Pons (tissue), 1 donor: ENCODE results near the gene TXNIP.

ENCODE experiments used
- DNase-seq: peaks from one replicate; pipeline ENCODE4 v3.0.0-alpha.2; 2016; ENCODE audit warnings: low spot score

Gene TXNIP

DNA sequence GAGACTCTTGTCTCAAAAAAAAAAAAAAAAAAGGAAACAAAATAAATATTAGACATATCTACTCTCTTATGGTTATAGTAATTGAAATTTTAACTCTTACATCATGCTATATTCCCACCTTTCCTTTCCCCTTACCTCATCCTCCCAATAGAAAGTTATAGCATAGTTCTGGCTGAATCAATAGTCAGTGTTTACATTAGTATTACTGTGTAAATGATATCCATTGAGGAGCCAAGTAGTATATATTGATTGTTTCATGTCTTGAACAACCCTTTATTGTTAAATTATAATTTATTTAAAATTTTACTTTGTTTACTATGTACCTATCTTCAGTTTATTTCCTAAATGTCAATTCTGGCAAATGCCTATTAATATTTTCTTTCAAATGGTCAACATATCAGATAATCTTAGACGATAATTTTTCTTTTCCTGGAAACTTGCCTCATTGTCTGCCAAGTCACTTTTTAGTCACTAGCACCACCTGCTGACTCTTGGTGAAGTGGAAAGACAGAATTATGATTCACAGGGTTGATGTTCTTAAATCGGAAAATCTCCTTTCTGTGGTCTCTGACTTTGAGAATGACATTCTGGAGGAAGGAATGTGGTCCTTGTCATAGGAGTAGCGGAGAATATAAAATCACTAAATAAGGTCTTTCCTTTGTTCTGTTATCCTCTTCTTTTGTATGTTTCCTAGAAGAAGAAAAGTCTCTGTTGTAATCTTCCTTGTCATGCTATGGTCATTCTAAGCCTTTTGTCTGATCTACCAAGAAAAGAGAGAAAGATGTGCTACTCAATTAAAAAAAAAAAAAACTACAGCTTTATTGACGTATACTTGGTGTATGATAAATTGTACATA is 16.6 kb upstream of the TXNIP start:
- DNase-seq = peak; percentile 85

DNA sequence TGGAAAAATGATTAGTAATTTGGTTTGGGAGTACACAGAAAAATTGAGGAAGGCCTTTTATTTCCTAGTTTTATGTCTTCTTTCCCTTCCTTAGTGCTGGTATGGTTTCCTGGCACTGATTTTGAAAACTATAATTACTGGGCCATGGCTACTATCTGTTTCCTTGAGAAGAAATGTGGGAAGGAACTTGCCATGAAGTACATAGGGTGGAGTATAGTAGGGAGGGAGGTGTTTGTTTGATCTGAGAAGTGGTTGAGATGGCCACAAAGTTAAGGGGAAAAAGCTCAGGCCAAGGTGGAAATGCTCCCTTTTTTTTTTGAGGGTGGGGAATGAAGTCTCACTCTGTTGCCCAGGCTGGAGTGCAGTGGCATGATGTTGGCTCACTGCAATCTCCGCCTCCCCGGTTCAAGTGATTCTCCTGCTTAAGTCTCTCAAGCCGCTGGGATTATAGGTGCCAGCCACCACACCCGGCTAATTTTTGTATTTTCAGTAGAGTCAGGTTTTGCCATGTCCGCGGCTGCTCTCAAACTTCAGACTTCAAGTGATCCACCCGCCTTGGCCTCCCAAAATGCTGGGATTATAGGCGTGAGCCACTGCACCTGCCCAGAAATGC is 13.9 kb upstream of the TXNIP start:
- DNase-seq = no peak

DNA sequence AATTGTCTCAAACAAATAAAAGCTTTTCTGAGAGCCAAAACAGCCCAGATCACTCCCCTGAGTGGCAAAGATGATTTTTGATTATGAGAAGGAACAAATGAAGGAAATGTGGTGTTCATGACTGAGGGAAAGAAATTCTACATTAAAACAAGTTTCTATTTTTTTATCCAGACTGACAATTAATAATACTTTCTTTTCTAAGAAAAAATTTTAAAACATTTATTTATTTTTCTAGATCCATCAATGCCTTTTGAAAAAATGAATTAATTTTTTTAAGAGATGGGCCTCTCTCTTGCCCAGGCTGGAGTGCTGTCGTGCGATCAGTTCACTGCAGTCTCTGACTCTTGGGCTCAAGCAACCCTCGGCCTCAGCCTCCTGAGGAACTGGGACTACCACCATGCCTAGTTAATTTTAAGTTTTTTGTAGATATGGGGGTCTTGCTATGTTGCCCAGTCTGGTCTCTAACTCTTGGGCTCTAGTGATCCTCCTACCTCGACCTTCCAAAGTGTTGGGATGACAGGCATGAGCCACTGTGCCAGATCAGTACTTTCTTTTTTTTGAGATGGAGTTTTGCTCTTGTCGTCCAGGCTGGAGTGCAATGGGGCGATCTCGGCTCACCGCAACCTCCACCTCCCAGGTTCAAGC is 11.2 kb upstream of the TXNIP start:
- DNase-seq = no peak

DNA sequence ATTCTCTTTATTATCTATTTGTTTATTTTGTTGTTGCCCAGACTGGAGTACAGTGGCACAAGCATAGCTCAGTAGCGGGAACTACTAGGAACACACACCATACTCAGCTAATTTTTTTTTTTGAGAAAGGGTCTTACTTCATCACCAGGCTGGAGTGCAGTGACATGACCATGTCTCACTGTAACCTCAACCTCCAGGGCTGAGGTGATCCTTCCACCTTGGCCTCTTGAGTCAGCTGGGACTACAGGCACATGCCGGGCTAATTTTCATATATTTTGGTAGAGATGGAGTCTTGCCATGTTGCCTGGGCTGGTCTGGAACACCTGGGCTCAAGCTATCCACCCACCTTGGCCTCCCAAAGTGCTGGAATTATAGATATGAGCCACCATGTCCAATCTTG is 5.3 kb upstream of the TXNIP start:
- no peak for DNase-seq

DNA sequence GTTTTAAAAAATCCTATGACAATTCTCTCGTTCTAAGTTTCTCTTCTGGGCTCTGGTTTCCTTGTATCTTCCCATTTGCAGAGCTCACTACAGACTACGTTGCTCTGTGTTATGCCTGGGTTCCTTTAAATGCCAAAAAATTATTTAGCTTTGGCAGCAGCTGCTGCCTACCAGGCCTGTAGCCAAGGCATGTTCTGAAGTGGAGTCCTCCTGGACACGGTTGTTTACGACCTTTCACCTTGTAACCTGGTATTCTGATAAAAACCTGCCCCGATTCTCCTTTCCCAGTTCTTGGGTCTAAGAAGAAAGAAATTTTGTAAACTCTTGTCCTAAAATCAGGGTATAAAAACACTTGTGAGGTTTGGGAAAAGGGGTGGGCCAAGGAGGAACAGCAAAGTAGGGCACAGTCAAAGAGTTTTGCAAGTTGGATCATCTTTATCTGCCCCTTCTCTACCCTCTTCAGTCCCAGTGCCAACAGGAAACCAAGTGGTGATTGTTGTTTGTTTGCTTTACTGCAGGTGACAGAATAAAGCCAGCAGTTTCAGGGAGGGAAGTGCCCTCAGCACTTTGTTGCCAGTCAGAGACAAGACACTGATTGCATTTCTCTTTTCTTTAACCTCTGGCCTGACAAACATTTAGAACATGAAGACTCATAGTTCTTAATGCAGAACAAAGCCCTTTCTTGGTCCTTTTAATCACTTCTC is 3.1 kb upstream of the TXNIP start:
- DNase-seq = peak; percentile 31

GRCh38 chr1:145997718-145998023 is 1.3 kb upstream of the TXNIP start:
- peak; percentile 58 for DNase-seq

GRCh38 chr1:145997016-145997717 is 788 bp upstream of the TXNIP start:
- DNase-seq = no peak

- DNase-seq = peak; percentile 40
These were observed 381 bp downstream of the TXNIP start for GRCh38 chr1:145995964-145996432.

DNA sequence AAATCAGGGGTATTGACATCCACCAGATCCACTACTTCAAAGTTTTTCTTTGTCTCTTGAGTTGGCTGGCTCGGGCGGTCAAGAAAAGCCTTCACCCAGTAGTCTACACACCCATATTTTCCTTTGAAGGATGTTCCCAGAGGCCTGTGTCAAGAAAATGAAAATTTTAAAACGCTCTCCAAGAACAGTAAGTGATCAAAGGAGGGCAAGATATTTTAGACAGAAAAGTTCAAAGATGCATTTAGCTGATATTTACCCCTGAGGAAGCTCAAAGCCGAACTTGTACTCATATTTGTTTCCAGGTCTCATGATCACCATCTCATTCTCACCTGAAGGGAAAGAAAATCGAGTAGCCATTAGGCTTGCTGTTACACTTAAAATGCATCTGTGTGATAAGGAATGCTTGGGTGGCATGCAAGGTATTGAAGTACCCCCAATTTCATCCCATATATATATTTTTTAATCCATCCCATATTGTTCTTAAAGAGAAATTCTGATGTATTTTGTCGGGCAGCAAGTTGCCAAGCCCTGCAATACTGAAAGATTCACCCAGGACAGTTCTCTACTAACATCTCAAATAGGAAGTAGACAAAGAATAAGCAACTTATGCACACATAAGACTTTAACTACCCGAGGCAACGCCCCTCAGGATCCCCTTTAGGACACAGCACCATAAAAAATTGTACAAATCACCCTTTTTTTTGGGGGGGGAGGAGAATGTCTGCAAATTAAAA is 1.1 kb downstream of the TXNIP start:
- no peak for DNase-seq

DNA sequence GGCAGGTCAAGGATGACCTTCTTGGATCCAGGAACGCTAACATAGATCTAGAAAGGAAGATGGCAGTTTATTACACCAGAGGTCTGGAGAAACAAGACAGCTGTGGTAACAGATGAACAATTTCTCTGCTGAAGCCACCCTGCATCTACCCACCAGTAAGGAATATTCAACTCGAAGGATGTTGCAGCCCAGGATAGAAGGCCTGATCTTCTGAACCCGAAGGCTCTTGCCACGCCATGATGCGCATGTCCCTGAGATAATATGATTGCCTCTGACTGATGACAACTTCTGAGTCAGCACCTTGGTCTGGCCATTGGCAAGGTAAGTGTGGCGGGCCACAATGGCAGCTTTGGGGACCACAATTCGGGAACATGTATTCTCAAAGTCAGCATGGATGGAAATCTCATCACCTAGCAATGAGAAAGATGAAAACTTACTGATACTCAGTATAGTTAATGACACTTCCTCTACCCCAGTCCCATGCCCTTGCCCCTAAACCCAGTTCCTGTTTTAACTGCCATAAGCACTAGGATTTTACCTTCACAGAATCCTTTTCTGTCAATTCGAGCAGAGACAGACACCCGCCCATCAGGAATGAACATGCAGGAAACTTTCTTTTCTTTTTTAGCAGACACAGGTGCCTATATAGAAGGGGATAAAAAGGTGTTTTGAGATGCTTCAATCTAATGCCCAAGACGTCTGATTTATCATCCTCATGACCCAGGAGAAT is 1.8 kb downstream of the TXNIP start:
- peak; percentile 37 for DNase-seq

DNA sequence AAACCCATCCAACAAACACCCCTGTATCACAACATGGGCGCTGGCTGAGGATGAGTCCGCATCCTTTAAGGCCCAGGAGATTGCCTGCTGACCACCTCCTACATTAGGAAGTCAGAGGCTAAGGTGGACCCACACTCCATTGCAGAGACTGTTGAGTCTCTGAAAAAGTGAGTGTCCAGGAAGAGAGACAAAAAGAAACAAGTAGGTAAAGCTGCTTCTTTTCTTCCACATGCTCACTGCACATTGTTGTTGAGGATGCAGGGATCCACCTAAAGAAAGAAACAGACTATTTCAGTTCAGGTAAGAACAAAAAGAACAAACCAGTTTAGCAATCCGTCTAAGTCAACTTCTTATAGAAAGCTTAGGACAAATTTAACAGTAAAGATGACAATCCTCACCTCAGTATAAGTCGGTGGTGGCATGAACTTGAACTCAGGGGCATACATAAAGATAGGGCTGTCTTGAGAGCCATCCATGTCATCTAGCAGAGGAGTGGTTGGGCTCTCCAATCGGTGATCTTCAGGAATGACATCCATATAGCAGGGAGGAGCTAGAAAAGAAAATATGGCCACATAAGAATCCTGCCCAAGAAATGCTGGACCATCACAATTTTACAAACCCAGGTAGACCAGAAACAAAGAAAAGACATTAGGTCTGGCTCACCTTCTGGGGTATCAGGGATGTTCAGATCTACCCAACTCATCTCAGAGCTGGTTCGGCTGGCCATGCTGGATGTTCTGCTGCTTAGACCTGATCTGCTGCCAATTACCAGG is 2.6 kb downstream of the TXNIP start:
- no peak for DNase-seq

- DNase-seq = no peak
These were observed 3.3 kb downstream of the TXNIP start for GRCh38 chr1:145992958-145993617.

- DNase-seq = no peak
These were observed 3.9 kb downstream of the TXNIP start for GRCh38 chr1:145992502-145992936.

GRCh38 chr1:145991735-145992412 is 4.5 kb downstream of the TXNIP start:
- DNase-seq = no peak

- DNase-seq = no peak
These were observed 6.0 kb downstream of the TXNIP start for GRCh38 chr1:145990249-145990855.

DNA sequence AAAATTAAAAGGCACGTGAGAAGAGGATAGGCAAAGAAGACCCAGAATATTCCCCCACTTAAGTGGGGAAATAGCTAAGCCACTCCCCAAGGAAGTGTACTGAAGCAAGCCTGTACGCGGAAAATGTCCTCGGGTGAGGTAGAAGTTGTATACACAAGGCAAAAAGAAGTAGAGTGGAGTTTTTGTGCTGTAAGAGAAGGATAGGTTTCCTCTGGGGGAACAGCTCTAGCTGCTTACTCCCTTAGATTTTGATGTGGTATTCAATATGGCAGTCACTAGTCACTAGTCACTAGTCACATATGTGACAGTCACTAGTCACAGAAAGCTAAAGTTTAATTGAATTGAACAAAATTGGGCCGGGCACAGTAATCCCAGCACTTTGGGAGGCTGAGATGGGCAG is 7.6 kb downstream of the TXNIP start:
- no peak for DNase-seq

- DNase-seq = no peak
These were observed 8.5 kb downstream of the TXNIP start for GRCh38 chr1:145987926-145988325.

DNA sequence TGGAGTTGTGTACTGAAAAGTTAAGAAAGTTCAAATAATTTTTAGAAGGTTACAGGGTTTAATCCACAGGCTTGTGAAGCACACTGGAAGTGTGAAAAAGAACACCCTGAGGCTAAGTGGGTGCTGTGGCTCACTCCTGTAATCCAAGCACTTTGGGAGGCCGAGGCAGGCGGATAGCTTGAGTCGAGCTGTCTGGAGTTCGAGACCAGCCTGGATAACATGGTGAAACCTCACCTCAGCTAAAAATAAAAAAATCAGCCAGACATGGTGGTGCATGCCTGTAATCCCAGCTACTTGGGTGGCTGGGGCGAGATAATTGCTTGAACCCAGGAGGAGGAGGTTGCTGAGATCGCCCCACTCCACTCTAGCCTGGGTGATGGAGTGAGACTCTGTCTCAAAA is 9.8 kb downstream of the TXNIP start:
- no peak for DNase-seq
